ENCODE results near the gene DOCK9.

The DOCK9 gene, protein sequence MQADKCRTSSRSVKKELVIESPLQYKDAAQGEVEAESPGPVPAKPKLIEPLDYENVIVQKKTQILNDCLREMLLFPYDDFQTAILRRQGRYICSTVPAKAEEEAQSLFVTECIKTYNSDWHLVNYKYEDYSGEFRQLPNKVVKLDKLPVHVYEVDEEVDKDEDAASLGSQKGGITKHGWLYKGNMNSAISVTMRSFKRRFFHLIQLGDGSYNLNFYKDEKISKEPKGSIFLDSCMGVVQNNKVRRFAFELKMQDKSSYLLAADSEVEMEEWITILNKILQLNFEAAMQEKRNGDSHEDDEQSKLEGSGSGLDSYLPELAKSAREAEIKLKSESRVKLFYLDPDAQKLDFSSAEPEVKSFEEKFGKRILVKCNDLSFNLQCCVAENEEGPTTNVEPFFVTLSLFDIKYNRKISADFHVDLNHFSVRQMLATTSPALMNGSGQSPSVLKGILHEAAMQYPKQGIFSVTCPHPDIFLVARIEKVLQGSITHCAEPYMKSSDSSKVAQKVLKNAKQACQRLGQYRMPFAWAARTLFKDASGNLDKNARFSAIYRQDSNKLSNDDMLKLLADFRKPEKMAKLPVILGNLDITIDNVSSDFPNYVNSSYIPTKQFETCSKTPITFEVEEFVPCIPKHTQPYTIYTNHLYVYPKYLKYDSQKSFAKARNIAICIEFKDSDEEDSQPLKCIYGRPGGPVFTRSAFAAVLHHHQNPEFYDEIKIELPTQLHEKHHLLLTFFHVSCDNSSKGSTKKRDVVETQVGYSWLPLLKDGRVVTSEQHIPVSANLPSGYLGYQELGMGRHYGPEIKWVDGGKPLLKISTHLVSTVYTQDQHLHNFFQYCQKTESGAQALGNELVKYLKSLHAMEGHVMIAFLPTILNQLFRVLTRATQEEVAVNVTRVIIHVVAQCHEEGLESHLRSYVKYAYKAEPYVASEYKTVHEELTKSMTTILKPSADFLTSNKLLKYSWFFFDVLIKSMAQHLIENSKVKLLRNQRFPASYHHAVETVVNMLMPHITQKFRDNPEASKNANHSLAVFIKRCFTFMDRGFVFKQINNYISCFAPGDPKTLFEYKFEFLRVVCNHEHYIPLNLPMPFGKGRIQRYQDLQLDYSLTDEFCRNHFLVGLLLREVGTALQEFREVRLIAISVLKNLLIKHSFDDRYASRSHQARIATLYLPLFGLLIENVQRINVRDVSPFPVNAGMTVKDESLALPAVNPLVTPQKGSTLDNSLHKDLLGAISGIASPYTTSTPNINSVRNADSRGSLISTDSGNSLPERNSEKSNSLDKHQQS (N-terminal part only)

GRCh38 chr13:98977568-98978265, at the start of gene DOCK9:
TSS of gene DOCK9 (minus strand) at chr13:98978064. CDS start at chr13:98977909, 155 bp downstream.
- no peak for DNase-seq (ENCODE audit: extremely low read depth in 1 of 2, low read depth in 1 of 2)

- no peak for DNase-seq (ENCODE audit: extremely low read depth in 1 of 2, low read depth in 1 of 2)
Observed at GRCh38 chr13:99027260-99027659, 49.4 kb upstream of the DOCK9 start.

- no peak for DNase-seq (ENCODE audit: extremely low read depth in 1 of 2, low read depth in 1 of 2)
Observed at GRCh38 chr13:99022941-99023340, 45.1 kb upstream of the DOCK9 start.

GRCh38 chr13:99018418-99019180, 40.7 kb upstream of the DOCK9 start:
- no peak for DNase-seq (ENCODE audit: extremely low read depth in 1 of 2, low read depth in 1 of 2)

- DNase-seq (ENCODE audit: extremely low read depth in 1 of 2, low read depth in 1 of 2) = no peak
Observed at GRCh38 chr13:99015606-99016490, 38.0 kb upstream of the DOCK9 start.

DNA sequence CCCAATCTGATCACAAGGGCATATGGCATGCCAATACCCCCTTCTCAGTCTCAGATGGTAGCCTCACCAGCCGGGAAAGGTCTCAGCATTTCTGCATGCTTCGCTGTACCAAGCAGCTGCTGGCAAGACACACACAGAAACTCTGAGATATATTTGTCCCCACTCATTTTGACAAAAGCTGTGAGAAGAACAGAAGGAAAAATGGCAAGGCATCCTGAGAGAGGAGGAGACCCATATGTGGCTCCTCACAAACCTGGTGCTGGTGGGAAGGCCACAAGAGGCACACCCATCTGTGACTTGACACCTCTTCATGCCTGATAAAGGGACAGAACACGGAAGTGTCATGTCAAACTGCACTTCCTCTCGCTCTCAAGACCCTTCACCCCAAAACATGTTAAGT, 36.7 kb upstream of the DOCK9 start:
- DNase-seq (ENCODE audit: extremely low read depth in 1 of 2, low read depth in 1 of 2) = no peak

DNA sequence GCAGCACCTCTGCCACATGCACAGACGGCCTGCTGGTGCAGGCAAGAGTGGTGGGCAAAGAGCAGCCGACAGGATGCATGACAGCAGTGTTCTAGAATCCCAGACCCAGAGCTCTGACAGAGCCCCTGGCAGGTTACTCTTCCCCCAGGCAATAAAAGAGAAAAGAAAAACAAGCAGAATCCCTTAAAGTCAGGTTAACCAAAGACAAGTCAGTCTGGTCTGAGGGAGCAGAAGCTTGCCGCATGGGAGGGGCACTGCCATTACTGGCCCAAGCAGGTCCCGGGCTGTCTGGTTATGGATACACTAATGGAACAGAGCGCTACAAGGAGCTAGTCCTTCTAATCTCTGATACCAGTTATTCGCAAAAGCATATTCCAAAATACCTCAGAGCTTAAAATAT, 36.1 kb upstream of the DOCK9 start:
- no peak for DNase-seq (ENCODE audit: extremely low read depth in 1 of 2, low read depth in 1 of 2)

DNA sequence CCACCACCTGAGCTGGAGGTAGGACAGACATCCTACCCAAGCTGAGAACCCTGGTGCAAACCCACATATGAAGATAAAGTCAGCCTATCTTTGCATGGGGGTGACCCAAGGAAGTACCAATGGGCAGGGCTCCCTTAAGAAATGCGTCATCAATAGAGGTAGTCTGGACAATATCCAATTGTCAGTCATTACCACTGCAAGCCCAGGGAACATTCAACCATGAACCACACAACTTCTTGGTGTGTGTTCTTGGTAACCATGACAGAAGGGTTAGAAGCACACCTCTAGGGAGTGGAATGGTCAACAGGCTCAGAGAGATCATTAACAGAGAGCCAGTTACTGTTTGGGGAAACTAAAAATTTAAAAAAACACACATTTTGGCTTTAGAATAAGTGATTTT, 34.7 kb upstream of the DOCK9 start:
- no peak for DNase-seq (ENCODE audit: extremely low read depth in 1 of 2, low read depth in 1 of 2)

- no peak for DNase-seq (ENCODE audit: extremely low read depth in 1 of 2, low read depth in 1 of 2)
Observed at GRCh38 chr13:99009987-99010551, 32.2 kb upstream of the DOCK9 start.

DNA sequence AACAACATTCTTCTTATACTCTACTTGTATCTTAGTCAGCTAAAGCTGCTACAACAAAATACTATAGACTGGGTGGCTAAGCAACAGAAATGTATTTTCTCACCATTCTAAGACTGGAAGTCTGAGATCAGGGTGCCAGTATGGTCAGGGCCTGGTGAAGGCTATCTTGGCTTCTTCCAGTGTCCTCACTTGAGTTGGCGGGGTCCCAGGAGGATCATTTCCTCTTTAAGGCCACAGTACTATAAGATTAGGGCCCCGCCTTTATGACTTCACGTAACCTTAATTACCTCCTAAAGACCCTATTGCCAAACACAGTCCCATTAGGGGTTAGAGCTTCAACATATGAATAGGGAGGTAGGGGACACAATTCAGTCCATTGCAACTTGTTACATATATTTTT, 30.7 kb upstream of the DOCK9 start:
- DNase-seq (ENCODE audit: extremely low read depth in 1 of 2, low read depth in 1 of 2) = no peak

- DNase-seq (ENCODE audit: extremely low read depth in 1 of 2, low read depth in 1 of 2) = no peak
Observed at GRCh38 chr13:99007414-99007986, 29.6 kb upstream of the DOCK9 start.

GRCh38 chr13:99005609-99006008, 27.7 kb upstream of the DOCK9 start:
- DNase-seq (ENCODE audit: extremely low read depth in 1 of 2, low read depth in 1 of 2) = no peak

DNA sequence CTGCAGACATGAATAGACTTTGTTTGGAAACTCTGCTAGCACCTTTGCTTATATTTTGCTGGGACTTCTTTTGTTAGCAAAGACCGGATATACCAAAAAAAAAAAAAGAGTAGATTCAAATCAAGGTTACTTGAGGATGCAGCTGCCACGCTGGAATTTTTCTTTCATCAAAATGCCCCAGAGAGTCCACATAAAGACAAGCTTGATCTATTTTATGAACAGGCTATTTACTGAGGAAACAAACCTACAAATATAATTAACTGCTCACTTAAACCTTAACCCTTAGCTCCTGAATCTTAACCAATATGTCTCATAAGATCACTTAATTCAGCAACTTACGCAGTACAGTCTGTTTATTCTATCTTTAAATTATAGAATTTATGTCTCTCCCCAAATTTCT, 27.1 kb upstream of the DOCK9 start:
- no peak for DNase-seq (ENCODE audit: extremely low read depth in 1 of 2, low read depth in 1 of 2)

DNA sequence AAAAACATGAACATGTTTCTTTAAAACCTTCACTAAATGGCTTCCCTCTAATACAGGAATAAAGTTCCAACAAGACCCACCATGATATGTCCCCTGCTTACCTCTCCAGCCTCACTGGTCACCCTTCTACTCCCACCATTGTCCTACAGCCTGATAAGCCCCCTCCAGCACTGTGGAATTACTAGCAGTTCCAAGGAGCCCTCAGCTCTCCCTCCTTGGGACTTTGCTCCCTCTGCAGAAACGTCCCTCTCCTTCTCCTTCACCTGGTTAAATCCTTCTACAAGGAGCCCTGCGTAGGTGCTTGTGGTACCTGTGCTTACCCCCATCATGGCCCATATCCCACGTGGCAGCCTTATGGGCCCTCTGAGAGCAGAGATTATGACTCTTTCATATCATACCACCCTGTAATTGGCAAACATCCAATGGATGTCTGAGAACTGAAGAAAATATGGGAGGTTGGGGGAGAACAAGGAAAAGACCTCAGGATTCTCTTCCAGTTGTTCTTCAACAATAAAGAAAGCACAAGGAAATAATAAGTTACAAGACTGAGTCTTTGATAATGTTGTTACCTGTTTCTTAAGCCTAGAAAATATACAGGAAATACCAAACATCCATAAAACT, 26.1 kb upstream of the DOCK9 start:
- no peak for DNase-seq (ENCODE audit: extremely low read depth in 1 of 2, low read depth in 1 of 2)

DNA sequence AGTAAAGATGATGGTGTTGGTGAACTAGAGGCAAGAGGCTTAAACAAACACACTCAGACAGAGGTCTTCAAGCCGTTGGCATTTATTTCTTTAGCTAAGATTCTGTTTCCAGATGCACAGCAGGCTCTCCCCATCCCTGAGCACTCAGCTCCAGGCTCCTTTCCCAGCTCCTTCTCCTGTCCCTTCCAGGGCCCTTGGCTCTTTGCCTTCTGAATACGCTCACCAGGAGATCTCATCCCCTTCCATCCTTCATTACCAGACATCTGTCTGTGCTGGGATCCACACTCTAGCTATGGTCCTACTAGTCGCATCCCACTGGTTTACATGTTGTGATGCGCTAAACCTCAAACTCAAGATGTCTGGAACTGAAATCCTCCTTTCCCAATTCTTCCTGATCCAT, 25.3 kb upstream of the DOCK9 start:
- DNase-seq (ENCODE audit: extremely low read depth in 1 of 2, low read depth in 1 of 2) = no peak

- no peak for DNase-seq (ENCODE audit: extremely low read depth in 1 of 2, low read depth in 1 of 2)
Observed at GRCh38 chr13:99002172-99002710, 24.4 kb upstream of the DOCK9 start.

DNA sequence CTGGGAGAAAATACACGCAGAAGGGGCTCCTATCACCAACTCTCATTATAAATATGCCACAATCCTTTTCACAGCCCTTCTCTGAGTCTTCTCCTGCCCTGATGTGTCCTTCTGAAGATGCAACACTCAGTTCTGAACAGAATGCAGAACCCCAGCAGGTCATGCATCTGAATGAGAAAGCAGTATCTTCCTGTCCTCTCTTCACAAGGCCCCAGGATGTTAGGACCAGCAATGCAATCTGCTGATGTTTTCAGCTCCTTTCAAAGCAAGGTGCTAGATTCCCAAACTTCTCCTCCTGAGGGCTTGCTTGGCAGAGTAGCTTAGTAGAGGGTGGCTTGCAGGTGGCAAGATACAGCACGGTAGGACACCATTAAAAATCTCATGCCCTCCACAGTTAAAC, 22.3 kb upstream of the DOCK9 start:
- DNase-seq (ENCODE audit: extremely low read depth in 1 of 2, low read depth in 1 of 2) = no peak

DNA sequence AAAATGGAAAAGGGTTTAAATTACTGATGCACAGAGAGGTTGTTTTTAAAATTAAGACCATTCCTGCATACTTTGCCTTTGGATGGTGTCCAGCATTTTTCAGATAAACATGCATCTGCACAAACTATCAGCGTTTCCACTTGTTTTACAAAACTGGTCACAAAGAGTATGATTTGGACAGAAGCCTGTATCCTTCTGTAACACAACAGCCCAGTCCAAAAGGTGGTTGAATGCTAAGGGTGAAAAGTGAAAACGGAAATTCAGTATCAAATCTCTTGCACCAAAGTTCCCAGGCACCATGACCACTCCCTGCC, 21.7 kb upstream of the DOCK9 start:
- DNase-seq (ENCODE audit: extremely low read depth in 1 of 2, low read depth in 1 of 2) = no peak
